HG03064 (cell line): Measurements from ENCODE around the gene HECW1.

Experiments used
- ATAC-seq: cut with Tn5 transposase; IDR thresholded peaks from one replicate; pipeline ENCODE4 v1.9.1; 2021; ENCODE audit warnings: low read depth; ENCODE audit not compliant: unreplicated experiment

The HECW1 gene

GRCh38 chr7:43141091-43141490, 28.6 kb downstream of the HECW1 start:
- ATAC-seq: no peak

GRCh38 chr7:43142703-43143102, 30.3 kb downstream of the HECW1 start:
- no peak for ATAC-seq

GRCh38 chr7:43143918-43144589, 31.6 kb downstream of the HECW1 start:
- no peak for ATAC-seq

GRCh38 chr7:43148161-43148731, 35.8 kb downstream of the HECW1 start:
- ATAC-seq: no peak

- no peak for ATAC-seq
Measured at GRCh38 chr7:43151076-43151475, 38.6 kb downstream of the HECW1 start.

- ATAC-seq: no peak
Measured at GRCh38 chr7:43152696-43153095, 40.2 kb downstream of the HECW1 start.

- ATAC-seq: no peak
Measured at GRCh38 chr7:43155636-43156035, 43.2 kb downstream of the HECW1 start.

GRCh38 chr7:43163885-43164284, 51.4 kb downstream of the HECW1 start:
- ATAC-seq: no peak

GRCh38 chr7:43164757-43165156, 52.3 kb downstream of the HECW1 start:
- ATAC-seq: peak; percentile 89

GRCh38 chr7:43166686-43167085, 54.2 kb downstream of the HECW1 start:
- ATAC-seq: no peak

- no peak for ATAC-seq
Measured at GRCh38 chr7:43169076-43169475, 56.6 kb downstream of the HECW1 start.

- no peak for ATAC-seq
Measured at GRCh38 chr7:43170571-43170970, 58.1 kb downstream of the HECW1 start.

GRCh38 chr7:43175570-43176200, 63.2 kb downstream of the HECW1 start:
- ATAC-seq: no peak

- no peak for ATAC-seq
Measured at GRCh38 chr7:43179393-43179792, 66.9 kb downstream of the HECW1 start.

- ATAC-seq: no peak
Measured at GRCh38 chr7:43192806-43193460, 80.5 kb downstream of the HECW1 start.

- no peak for ATAC-seq
Measured at GRCh38 chr7:43193893-43194292, 81.4 kb downstream of the HECW1 start.

- no peak for ATAC-seq
Measured at GRCh38 chr7:43195256-43195655, 82.8 kb downstream of the HECW1 start.

- ATAC-seq: no peak
Measured at GRCh38 chr7:43195768-43196167, 83.3 kb downstream of the HECW1 start.

- ATAC-seq: no peak
Measured at GRCh38 chr7:43196379-43196778, 83.9 kb downstream of the HECW1 start.

- ATAC-seq: no peak
Measured at GRCh38 chr7:43198016-43198415, 85.6 kb downstream of the HECW1 start.

- no peak for ATAC-seq
Measured at GRCh38 chr7:43198599-43199090, 86.2 kb downstream of the HECW1 start.
